Measurements from ENCODE around the gene ROPN1.

DNA sequence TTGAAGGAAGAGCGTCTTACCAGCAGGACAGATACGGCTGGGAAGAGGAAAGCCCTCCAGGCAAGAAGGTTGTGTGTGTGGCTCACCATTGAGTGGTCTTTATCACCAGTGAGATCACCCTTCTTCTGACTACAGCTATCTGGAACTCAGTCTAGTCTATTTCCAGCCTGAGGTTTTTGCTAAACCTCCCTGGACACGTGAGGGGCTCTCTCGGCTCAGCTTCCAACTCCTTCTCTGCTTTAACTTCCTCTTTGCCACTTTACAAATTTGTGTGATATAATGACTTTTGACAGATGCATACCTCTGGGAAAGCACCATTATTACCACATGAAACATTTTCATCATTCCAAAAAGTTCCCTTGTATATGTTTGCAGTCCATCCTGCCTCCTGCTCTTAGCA is 15.3 kb upstream of the ROPN1 start:
- no peak for TF ChIP-seq CTCF (conservative IDR thresholded peaks at IDR 0.05 in 1 of 2, IDR thresholded peaks at IDR 0.05 in 1 of 2; ENCODE audit: low read depth in 1 of 2, low read length in 2 of 2)
- no peak for TF ChIP-seq EZH2 (IDR thresholded peaks at IDR 0.05; ENCODE audit: low read length, missing control alignments)
